Neural crest cell (in vitro differentiated cells): ENCODE measurements around the gene ZNF394. TPM values are rescaled to one million over a fixed set of nuclear protein-coding genes. Genes with fewer than 3 reads are reported as not detected.
A peak's percentile ranks its signal among the peaks of the same experiment; 100 is the strongest.

ENCODE experiments used
- DNase-seq: peaks from one replicate; pipeline ENCODE4 v3.0.0; 2021; ENCODE audit warnings: low read depth, mixed read lengths, low spot score
- H3K27ac Mint-ChIP-seq: one replicate; pipeline ENCODE4 v1.8.0; 2021; ENCODE audit warnings: mild to moderate bottlenecking, mixed read lengths; ENCODE audit not compliant: unreplicated experiment
- H3K27me3 Mint-ChIP-seq: 2 replicates; pipeline ENCODE4 v1.8.0; 2021; ENCODE audit warnings: low read depth, mild to moderate bottlenecking, mixed read lengths
- H3K36me3 Mint-ChIP-seq: 2 replicates; pipeline ENCODE4 v1.8.0; 2021; ENCODE audit warnings: low read depth, mild to moderate bottlenecking, mixed read lengths
- H3K4me1 Mint-ChIP-seq: 2 replicates; pipeline ENCODE4 v1.8.0; 2021; ENCODE audit warnings: mixed read lengths
- H3K4me3 Mint-ChIP-seq: one replicate; pipeline ENCODE4 v1.8.0; 2021; ENCODE audit warnings: mild to moderate bottlenecking, mixed read lengths
- H3K9me3 Mint-ChIP-seq: 2 replicates; pipeline ENCODE4 v1.8.0; 2021; ENCODE audit warnings: mixed read lengths
- total RNA-seq: library from RNA; stranded (reverse); gene quantifications from 2 replicates; pipeline ENCODE4 v1.2.1, GENCODE V29; 2021
- TF ChIP-seq, protein P1 (sequence below): fragments of 200-600 bp; sonication (generic); conservative IDR thresholded peaks from 2 replicates; pipeline ENCODE4 v1.5.0; 2021; ENCODE audit warnings: antibody characterized with exemption, mild to moderate bottlenecking

Gene ZNF394
- total RNA-seq, 1 donor from 2014 or later = 19.5 TPM

DNA sequence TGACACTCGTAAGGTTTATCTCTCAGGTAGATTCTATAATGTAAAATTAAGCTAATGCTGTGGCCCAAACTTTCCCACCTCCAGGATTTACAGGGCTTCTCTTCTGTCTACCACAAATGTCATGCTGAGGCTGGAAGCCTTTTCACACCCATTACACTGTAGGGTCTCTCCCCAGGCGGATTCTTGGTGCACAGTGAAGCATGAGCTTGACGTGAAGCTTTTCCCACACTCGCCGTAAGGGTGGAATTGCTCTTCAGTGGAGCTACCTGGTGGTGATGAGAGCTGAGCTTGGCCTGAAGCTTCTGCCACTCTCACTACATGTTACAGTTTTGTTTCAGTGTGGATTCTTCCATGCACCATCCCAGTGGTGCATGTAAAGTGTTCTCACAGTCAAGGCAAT is 40.5 kb upstream of the ZNF394 start:
- peaks cover 60% of the 10 kb centered on the region for H3K36me3 Mint-ChIP-seq
- TF ChIP-seq, protein P1, sequence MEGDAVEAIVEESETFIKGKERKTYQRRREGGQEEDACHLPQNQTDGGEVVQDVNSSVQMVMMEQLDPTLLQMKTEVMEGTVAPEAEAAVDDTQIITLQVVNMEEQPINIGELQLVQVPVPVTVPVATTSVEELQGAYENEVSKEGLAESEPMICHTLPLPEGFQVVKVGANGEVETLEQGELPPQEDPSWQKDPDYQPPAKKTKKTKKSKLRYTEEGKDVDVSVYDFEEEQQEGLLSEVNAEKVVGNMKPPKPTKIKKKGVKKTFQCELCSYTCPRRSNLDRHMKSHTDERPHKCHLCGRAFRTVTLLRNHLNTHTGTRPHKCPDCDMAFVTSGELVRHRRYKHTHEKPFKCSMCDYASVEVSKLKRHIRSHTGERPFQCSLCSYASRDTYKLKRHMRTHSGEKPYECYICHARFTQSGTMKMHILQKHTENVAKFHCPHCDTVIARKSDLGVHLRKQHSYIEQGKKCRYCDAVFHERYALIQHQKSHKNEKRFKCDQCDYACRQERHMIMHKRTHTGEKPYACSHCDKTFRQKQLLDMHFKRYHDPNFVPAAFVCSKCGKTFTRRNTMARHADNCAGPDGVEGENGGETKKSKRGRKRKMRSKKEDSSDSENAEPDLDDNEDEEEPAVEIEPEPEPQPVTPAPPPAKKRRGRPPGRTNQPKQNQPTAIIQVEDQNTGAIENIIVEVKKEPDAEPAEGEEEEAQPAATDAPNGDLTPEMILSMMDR = no peak
- peaks cover 20% of the 10 kb centered on the region for H3K9me3 Mint-ChIP-seq
- no peaks in the 10 kb centered on the region for H3K27me3 Mint-ChIP-seq
- DNase-seq = no peak
- H3K4me1 Mint-ChIP-seq = no peaks in the 10 kb centered on the region
- no peak overlapping the region for H3K4me3 Mint-ChIP-seq
- H3K27ac Mint-ChIP-seq = no peak overlapping the region

DNA sequence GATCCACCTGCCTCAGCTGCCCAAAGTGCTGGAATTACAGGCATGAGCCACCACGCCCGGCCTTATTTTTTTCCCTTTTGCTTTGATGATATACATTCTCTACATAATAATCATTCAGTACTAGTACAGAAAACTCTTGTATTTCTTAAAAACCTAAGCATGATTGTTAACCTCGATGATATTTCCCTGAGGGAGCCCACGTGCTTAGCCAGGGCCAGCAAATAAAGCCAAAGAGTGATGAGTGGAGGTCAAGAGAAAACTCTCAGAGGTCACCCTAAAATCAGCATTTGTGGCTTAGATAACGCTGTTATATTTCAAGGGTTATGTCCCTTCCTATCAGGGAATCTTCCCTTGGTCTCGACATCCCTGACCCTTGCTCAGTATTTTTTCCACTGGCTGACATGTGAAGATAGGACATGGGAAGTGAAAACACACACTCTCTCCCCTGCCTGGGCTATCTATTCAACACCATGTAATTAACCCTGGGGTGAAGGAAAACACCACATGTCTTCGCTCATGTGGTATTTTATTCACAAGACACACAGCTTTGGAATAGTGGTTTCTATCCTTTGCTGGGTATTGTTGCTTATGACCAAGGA is 39.2 kb upstream of the ZNF394 start:
- TF ChIP-seq, protein P1 = no peak
- H3K27ac Mint-ChIP-seq = no peak overlapping the region
- DNase-seq = no peak
- H3K4me3 Mint-ChIP-seq = no peak overlapping the region
- H3K27me3 Mint-ChIP-seq = no peaks in the 10 kb centered on the region
- H3K36me3 Mint-ChIP-seq = peaks cover 58% of the 10 kb centered on the region
- peaks cover 20% of the 10 kb centered on the region for H3K9me3 Mint-ChIP-seq
- no peaks in the 10 kb centered on the region for H3K4me1 Mint-ChIP-seq

DNA sequence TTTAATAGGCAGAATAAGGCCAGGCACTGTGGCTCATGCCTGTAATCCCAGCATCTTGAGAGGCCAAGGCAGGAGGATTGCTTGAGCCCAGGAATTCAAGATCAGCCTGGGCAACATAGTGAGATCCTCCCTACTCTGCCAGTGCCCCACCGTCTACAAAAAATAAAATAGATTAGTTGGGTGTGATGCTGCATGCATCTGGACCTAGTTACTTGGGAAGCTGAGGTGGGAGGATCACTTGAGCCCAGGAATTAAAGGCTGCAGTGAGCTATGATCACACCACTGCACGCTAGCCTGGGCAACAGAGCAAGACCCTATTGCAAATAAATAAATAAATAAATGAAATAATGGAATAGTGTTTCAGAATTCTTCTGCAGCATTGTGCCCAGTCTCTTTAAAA is 35.6 kb upstream of the ZNF394 start:
- H3K4me1 Mint-ChIP-seq = no peaks in the 10 kb centered on the region
- H3K4me3 Mint-ChIP-seq = no peak overlapping the region
- no peak for DNase-seq
- TF ChIP-seq, protein P1 = no peak
- H3K9me3 Mint-ChIP-seq = peaks cover 31% of the 10 kb centered on the region
- peaks cover 68% of the 10 kb centered on the region for H3K36me3 Mint-ChIP-seq
- H3K27ac Mint-ChIP-seq = no peak overlapping the region
- no peaks in the 10 kb centered on the region for H3K27me3 Mint-ChIP-seq

DNA sequence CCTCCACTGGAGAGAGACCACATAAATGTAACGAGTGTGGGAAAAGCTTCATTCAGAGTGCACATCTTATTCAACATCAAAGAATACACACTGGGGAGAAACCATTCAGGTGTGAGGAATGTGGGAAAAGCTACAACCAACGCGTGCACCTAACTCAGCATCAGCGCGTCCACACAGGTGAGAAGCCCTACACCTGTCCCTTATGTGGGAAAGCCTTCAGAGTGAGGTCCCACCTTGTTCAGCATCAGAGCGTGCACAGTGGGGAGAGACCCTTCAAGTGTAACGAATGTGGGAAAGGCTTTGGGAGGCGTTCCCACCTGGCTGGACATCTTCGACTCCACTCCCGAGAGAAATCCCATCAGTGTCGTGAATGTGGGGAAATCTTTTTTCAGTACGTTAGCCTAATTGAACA is 31.3 kb upstream of the ZNF394 start:
- no peak for DNase-seq
- no peaks in the 10 kb centered on the region for H3K27me3 Mint-ChIP-seq
- H3K9me3 Mint-ChIP-seq = peaks cover 31% of the 10 kb centered on the region
- TF ChIP-seq, protein P1 = no peak
- peaks cover 76% of the 10 kb centered on the region for H3K36me3 Mint-ChIP-seq
- no peak overlapping the region for H3K27ac Mint-ChIP-seq
- H3K4me1 Mint-ChIP-seq = no peaks in the 10 kb centered on the region
- no peak overlapping the region for H3K4me3 Mint-ChIP-seq

DNA sequence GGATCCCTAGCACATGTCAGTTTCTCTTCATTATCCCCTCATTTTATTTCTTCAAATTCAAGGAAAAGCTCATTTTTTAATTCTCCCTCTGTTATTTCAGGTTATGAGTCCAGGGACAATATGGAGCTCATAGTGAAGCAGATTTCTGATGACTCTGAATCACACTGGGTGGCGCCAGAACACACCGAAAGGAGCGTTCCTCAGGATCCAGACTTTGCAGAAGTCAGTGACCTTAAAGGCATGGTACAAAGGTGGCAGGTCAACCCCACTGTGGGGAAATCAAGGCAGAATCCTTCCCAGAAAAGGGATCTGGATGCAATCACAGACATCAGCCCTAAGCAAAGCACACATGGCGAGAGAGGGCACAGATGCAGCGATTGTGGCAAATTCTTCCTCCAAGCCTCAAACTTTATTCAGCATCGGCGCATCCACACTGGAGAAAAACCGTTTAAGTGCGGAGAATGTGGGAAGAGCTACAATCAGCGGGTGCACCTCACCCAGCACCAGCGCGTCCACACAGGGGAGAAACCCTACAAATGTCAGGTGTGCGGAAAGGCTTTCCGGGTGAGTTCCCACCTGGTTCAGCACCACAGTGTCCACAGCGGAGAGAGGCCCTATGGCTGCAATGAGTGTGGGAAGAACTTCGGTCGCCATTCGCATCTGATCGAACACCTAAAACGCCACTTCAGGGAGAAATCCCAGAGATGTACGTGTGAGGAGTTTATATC is 25.8 kb upstream of the ZNF394 start:
- Mint-ChIP-seq H3K36me3 (peaks cover 56% of the 10 kb centered on the region), H3K9me3 (peaks cover 12% of the 10 kb centered on the region), H3K4me3 (no peak overlapping the region), H3K27ac (no peak overlapping the region), H3K27me3 (no peaks in the 10 kb centered on the region), H3K4me1 (no peaks in the 10 kb centered on the region)
- TF ChIP-seq, protein P1 = peak; percentile 44
- no peak for DNase-seq
